ENCODE data around the gene STK10.

GRCh38 chr5:172098046-172098445 is 90.0 kb downstream of the STK10 start:
- TF ChIP-seq CTCF (IDR thresholded peaks at IDR 0.05 in 4 of 5, conservative IDR thresholded peaks at IDR 0.05 in 1 of 5) (no peak), POLR2A (IDR thresholded peaks at IDR 0.05) (no peak)
